ENCODE measurements around the gene CNOT11. TPM values are rescaled to one million over a fixed set of nuclear protein-coding genes. Genes with fewer than 3 reads are reported as not detected.
"Not testable (repeated sequence)": the region's sequence is repeated elsewhere in the genome, so short reads cannot be mapped to it uniquely, and the experiment has no call there.

CNOT11 gene
- total RNA-seq, 2 donors from 2014 or later: 58.3 to 71.1 TPM

DNA sequence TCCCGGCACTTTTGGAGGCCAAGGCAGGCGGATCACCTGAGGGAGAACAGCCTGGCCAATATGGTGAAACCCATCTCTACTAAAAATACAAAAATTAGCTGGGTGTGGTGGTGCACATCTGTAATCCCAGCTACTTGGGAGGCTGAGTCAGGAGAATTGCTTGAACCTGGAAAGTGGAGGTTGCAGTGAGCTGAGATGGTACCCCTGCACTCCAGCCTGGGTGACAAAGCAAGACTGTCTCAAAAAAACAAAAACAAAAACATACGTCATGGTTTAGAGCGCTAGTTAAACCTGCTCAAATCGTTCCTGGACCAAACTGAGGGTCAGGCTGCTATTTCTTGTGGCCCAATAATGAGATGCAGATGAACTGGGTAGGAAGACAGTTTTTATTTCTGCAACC, 7.2 kb upstream of the CNOT11 start:
- DNase-seq; H3K27me3 ChIP-seq; H3K9ac ChIP-seq (ENCODE audit: low read depth in 2 of 2, low read length in 2 of 2); H3K36me3 ChIP-seq; intact Hi-C loops (cut with DNase I); H3K4me1 ChIP-seq; H3K9me3 ChIP-seq; H3K4me3 ChIP-seq; H3K27ac ChIP-seq: not testable (repeated sequence)

DNA sequence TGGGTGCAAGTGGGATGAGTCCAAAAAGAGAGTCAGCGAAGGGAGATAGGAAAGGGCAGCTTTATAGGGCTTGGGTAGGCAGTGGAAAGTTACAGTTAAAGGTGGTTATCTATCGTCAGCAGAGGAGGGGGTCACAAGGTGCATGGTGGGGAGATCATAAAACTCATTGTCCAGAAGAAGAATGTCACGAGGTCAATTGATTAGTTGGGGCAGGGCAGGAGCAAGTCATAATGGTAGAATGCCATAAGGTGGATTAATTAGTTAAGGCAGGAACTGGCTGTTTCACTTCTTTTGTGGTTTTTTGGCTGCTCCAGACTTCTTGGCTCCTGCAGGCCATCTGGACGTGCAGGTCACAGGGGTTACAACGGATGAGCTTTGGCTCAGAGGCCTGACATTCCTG, 3.9 kb upstream of the CNOT11 start:
- H3K4me1 ChIP-seq; intact Hi-C loops (cut with DNase I); H3K4me3 ChIP-seq; H3K9me3 ChIP-seq; H3K27me3 ChIP-seq; H3K9ac ChIP-seq (ENCODE audit: low read depth in 2 of 2, low read length in 2 of 2); H3K36me3 ChIP-seq; H3K27ac ChIP-seq; DNase-seq: not testable (repeated sequence)

- Histone ChIP-seq H3K9ac (ENCODE audit: low read depth in 2 of 2, low read length in 2 of 2) (no peak overlapping the region), H3K27ac (no peak overlapping the region), H3K9me3 (no peaks in the 10 kb centered on the region), H3K4me1 (peaks cover 10% of the 10 kb centered on the region), H3K4me3 (no peak overlapping the region), H3K36me3 (no peaks in the 10 kb centered on the region), H3K27me3 (no peaks in the 10 kb centered on the region)
- intact Hi-C loops (cut with DNase I): no loop called here
- no peak for TF ChIP-seq CTCF (IDR thresholded peaks at IDR 0.05)
- no peak for DNase-seq
Measured at GRCh38 chr2:101249826-101250225, 2.9 kb upstream of the CNOT11 start.

GRCh38 chr2:101251246-101251781, 1.4 kb upstream of the CNOT11 start:
- Histone ChIP-seq H3K4me3 (peak overlapping the region; percentile 100), H3K27ac (peak overlapping the region; percentile 97), H3K4me1 (peaks cover 10% of the 10 kb centered on the region)
- H3K27me3 ChIP-seq; H3K36me3 ChIP-seq; H3K9ac ChIP-seq (ENCODE audit: low read depth in 2 of 2, low read length in 2 of 2); H3K9me3 ChIP-seq; intact Hi-C loops (cut with DNase I): not testable (repeated sequence)
- DNase-seq: peak; percentile 75

GRCh38 chr2:101251844-101252407, 760 bp upstream of the CNOT11 start:
- DNase-seq: peak; percentile 69
- Histone ChIP-seq H3K27me3 (no peaks in the 10 kb centered on the region), H3K27ac (peak overlapping the region; percentile 97), H3K36me3 (no peaks in the 10 kb centered on the region), H3K9me3 (no peaks in the 10 kb centered on the region), H3K4me3 (peak overlapping the region; percentile 100), H3K4me1 (peaks cover 10% of the 10 kb centered on the region), H3K9ac (ENCODE audit: low read depth in 2 of 2, low read length in 2 of 2) (peak overlapping the region; percentile 71 to 81)
- peak; percentile 35 for TF ChIP-seq CTCF (IDR thresholded peaks at IDR 0.05)
- intact Hi-C loops (cut with DNase I): no loop called here

DNA sequence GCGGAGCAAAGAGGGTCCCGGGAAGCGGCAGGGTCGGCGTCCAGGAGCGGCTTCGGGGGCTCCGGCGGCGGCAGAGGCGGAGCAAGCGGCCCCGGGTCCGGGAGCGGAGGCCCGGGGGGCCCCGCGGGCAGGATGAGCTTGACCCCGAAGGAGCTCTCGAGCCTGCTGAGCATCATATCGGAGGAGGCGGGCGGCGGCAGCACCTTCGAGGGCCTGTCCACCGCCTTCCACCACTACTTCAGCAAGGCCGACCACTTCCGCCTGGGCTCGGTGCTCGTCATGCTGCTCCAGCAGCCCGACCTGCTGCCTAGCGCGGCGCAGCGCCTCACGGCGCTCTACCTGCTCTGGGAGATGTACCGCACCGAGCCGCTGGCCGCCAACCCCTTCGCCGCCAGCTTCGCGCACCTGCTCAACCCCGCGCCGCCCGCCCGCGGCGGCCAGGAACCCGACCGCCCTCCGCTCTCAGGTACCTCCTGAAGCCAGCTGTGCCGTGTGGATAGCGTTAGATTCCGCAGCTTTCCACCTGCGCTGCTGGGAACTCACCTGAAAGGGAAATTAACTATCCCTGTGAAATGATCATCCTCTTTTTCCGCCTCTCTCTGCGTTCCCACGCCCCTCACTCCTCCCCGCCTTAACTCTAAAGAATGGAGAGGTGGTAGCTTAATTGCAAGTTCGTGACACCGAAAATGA, 472 bp downstream of the CNOT11 start:
- intact Hi-C loops (cut with DNase I): no loop called here
- Histone ChIP-seq H3K27me3 (no peaks in the 10 kb centered on the region), H3K9ac (ENCODE audit: low read depth in 2 of 2, low read length in 2 of 2) (peak overlapping the region; percentile 75 to 95), H3K9me3 (no peaks in the 10 kb centered on the region), H3K4me3 (peak overlapping the region; percentile 100), H3K36me3 (peaks cover under 1% of the 10 kb centered on the region), H3K4me1 (peaks cover 10% of the 10 kb centered on the region), H3K27ac (peak overlapping the region; percentile 97)
- peak; percentile 59 for DNase-seq
- no peak for TF ChIP-seq CTCF (IDR thresholded peaks at IDR 0.05)

Measured in colonic mucosa (tissue), 4 donors.